ENCODE results near the gene TK2.

Gene TK2

GRCh38 chr16:66484453-66485213 is 65.3 kb downstream of the TK2 start:
- intact Hi-C loops (cut with DNase I; ENCODE audit: low total_unique reads) = loop anchor here (2.0 kb wide), 1 partner anchor 78 kb away; no protein-coding TSS in a partner anchor
- H3K27ac ChIP-seq = no peak overlapping the region
- no peaks in the 10 kb centered on the region for H3K9me3 ChIP-seq
- peaks cover 0 to 23% (median 22%) of the 10 kb centered on the region in 4 donors for H3K4me1 ChIP-seq
- H3K4me3 ChIP-seq = no peak overlapping the region
- peak in 1 of 2 donors; percentile 54 for DNase-seq
- TF ChIP-seq CTCF (IDR thresholded peaks at IDR 0.05) = no peak
- H3K36me3 ChIP-seq = no peaks in the 10 kb centered on the region
- no peaks in the 10 kb centered on the region for H3K27me3 ChIP-seq

GRCh38 chr16:66483689-66484452 is 66.1 kb downstream of the TK2 start:
- Histone ChIP-seq H3K27me3 (no peaks in the 10 kb centered on the region), H3K9me3 (no peaks in the 10 kb centered on the region), H3K4me1 (peaks cover 0 to 26% (median 22%) of the 10 kb centered on the region in 4 donors), H3K27ac (no peak overlapping the region), H3K36me3 (no peaks in the 10 kb centered on the region), H3K4me3 (no peak overlapping the region)
- intact Hi-C loops (cut with DNase I; ENCODE audit: low total_unique reads) = loop anchor here (2.0 kb wide), 1 partner anchor 77 kb away; no protein-coding TSS in a partner anchor
- DNase-seq = peak; percentile 76 to 85
- peak; percentile 83 to 93 for TF ChIP-seq CTCF (IDR thresholded peaks at IDR 0.05)

- Histone ChIP-seq H3K27ac (no peak overlapping the region), H3K4me3 (no peak overlapping the region), H3K4me1 (peaks cover 0 to 21% (median 15%) of the 10 kb centered on the region in 4 donors), H3K9me3 (no peaks in the 10 kb centered on the region), H3K36me3 (no peaks in the 10 kb centered on the region), H3K27me3 (peaks cover 0 to 8% of the 10 kb centered on the region in 2 donors)
- DNase-seq = peak; percentile 13 to 44
- intact Hi-C loops (cut with DNase I; ENCODE audit: low total_unique reads) = no loop called here
- TF ChIP-seq CTCF (IDR thresholded peaks at IDR 0.05) = no peak
Measured at GRCh38 chr16:66481943-66482390, 68.0 kb downstream of the TK2 start.

GRCh38 chr16:66481081-66481942 is 68.6 kb downstream of the TK2 start:
- no peaks in the 10 kb centered on the region for H3K9me3 ChIP-seq
- intact Hi-C loops (cut with DNase I; ENCODE audit: low total_unique reads) = no loop called here
- no peak overlapping the region for H3K4me3 ChIP-seq
- peaks cover 0 to 10% of the 10 kb centered on the region in 2 donors for H3K27me3 ChIP-seq
- no peaks in the 10 kb centered on the region for H3K36me3 ChIP-seq
- H3K27ac ChIP-seq = no peak overlapping the region
- no peak for TF ChIP-seq CTCF (IDR thresholded peaks at IDR 0.05)
- peaks cover 0 to 14% (median 8%) of the 10 kb centered on the region in 4 donors for H3K4me1 ChIP-seq
- peak; percentile 17 to 54 for DNase-seq
